Esophagus squamous epithelium (tissue), 5 donors: ENCODE data around the gene G0S2. TPM values are rescaled to one million over a fixed set of nuclear protein-coding genes. Genes with fewer than 3 reads are reported as not detected.
A peak's percentile ranks its signal among the peaks of the same experiment; 100 is the strongest.

ENCODE experiments used
- DNase-seq: peaks from one replicate; lab custom pipeline; 2025; lab: John Stamatoyannopoulos, UW
- H3K27ac ChIP-seq, 4 donors: fragments of 200-600 bp; sonication (generic); one replicate each; pipeline ENCODE4 v1.5.1; 2016 to 2019; ENCODE audit warnings: mild to moderate bottlenecking in 1 of 4
- H3K27me3 ChIP-seq, 4 donors: fragments of 200-600 bp; sonication (generic); 1 replicate in 3 of 4; 2 replicates in 1 of 4; pipeline versions ENCODE4 v1.5.1 to v1.6.0; 2017 to 2021; ENCODE audit warnings: antibody characterized with exemption in 1 of 4
- H3K36me3 ChIP-seq, 3 donors: fragments of 200-600 bp; sonication (generic); one replicate each; pipeline ENCODE4 v1.5.1; 2016 to 2019
- H3K4me1 ChIP-seq, 3 donors: fragments of 200-600 bp; sonication (generic); one replicate each; pipeline ENCODE4 v1.5.1; 2017 to 2019
- H3K4me3 ChIP-seq, 4 donors: fragments of 200-600 bp; sonication (generic); 1 replicate in 3 of 4; 2 replicates in 1 of 4; pipeline ENCODE4 v1.5.1; 2016 to 2019; ENCODE audit warnings: mild to moderate bottlenecking in 2 of 4, moderate library complexity in 1 of 4
- H3K9me3 ChIP-seq, 3 donors: fragments of 200-600 bp; sonication (generic); one replicate each; pipeline ENCODE4 v1.5.1; 2016 to 2019
- POLR2A ChIP-seq, 4 donors: fragments of 450-650 bp; IDR thresholded peaks; one replicate each; pipeline ENCODE4 v1.6.1; 2017; ENCODE audit warnings: antibody characterized with exemption in 4 of 4, mild to moderate bottlenecking in 4 of 4, moderate library complexity in 3 of 4
- WGBS, 2 donors: methylation state at CpG; one replicate each; pipeline ENCODE4 v1.1.5; 2018; 5-methylcytosine and 5-hydroxymethylcytosine counted together
- intact Hi-C: fragments of 100-400 bp; cut with DNase I; formaldehyde crosslinking; loops from one replicate; pipeline ENCODE4 v1.15.0; 2022
- total RNA-seq, 4 donors: library from RNA; depleted of rRNA; stranded (reverse); fragments of >200 nt; gene quantifications; one replicate each; pipeline ENCODE4 v1.1.0, GENCODE V29; 2016
- TF ChIP-seq, protein P1 (sequence below), 6 experiments: fragments of 450-650 bp in 4 of 6; fragments of 200-600 bp in 2 of 6; sonication (generic) in 2 of 6; IDR thresholded peaks; one replicate each; pipeline ENCODE4 v1.5.1; 2016 to 2019; ENCODE audit warnings: antibody characterized with exemption in 6 of 6, mild to moderate bottlenecking in 4 of 6, moderate library complexity in 4 of 6
- donor health status: DM: yes; HTN: yes; CAD: no.

The G0S2 gene
- total RNA-seq, 4 donors from 2014 or later: 6.7 to 25.2 (median 7.1) TPM

DNA sequence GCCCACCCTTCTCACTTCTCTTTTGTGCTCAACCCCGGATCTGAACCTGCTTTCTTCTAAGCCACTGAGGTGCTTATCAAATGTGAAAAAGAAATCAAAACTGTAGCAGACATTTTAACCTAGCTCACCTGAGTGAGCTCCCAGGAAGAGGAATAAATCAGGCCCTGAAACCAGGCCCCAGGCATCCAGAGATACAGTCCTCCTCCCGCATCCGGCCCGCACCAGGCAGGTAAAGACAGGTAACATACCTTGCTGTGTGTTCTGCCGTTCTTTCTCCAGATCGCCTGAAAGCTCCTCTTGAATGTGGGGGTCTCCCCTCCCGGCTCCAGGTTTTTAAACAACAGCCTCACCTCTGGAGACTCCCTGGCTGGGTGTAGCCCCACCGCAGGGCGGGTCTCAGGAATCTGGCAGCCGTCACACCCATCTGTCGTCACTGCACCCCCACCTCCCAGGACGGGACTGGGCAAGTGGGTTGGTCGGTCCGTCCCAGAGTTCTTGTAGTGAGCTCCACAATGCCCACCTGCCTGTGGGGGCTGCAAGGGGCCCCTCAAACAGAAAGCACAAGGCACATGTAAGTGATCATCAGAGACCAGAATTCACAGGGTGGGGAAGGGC, 23.0 kb upstream of the G0S2 start, which contains the start of gene LAMB3:
Gene LAMB3 (minus strand): TSS at position 305 of the 615 bp plus-strand sequence. CDS start 1,481 bp downstream, outside the sequence.
- Histone ChIP-seq H3K4me1 (peaks cover 32 to 100% (median 56%) of the 10 kb centered on the region in 3 donors), H3K27ac (peak within 1 kb of the TSS; percentile 79 to 90 (median 87)), H3K36me3 (no peaks in the 10 kb centered on the region), H3K4me3 (peak within 1 kb of the TSS; percentile 12 to 54 (median 34)), H3K27me3 (peaks cover 0 to 25% (median 0%) of the 10 kb centered on the region in 4 donors), H3K9me3 (no peaks in the 10 kb centered on the region)
- DNase-seq: no peak
- TF ChIP-seq, protein P1, sequence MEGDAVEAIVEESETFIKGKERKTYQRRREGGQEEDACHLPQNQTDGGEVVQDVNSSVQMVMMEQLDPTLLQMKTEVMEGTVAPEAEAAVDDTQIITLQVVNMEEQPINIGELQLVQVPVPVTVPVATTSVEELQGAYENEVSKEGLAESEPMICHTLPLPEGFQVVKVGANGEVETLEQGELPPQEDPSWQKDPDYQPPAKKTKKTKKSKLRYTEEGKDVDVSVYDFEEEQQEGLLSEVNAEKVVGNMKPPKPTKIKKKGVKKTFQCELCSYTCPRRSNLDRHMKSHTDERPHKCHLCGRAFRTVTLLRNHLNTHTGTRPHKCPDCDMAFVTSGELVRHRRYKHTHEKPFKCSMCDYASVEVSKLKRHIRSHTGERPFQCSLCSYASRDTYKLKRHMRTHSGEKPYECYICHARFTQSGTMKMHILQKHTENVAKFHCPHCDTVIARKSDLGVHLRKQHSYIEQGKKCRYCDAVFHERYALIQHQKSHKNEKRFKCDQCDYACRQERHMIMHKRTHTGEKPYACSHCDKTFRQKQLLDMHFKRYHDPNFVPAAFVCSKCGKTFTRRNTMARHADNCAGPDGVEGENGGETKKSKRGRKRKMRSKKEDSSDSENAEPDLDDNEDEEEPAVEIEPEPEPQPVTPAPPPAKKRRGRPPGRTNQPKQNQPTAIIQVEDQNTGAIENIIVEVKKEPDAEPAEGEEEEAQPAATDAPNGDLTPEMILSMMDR (IDR thresholded peaks at IDR 0.05): no peak
- TF ChIP-seq POLR2A (IDR thresholded peaks at IDR 0.05): peak in 2 of 4 donors; percentile 38 to 49
- intact Hi-C loops: no loop called here
- 37 to 61% methylated on average over 4 to 11 of the region's 14 CpGs for WGBS, 2 donors

DNA sequence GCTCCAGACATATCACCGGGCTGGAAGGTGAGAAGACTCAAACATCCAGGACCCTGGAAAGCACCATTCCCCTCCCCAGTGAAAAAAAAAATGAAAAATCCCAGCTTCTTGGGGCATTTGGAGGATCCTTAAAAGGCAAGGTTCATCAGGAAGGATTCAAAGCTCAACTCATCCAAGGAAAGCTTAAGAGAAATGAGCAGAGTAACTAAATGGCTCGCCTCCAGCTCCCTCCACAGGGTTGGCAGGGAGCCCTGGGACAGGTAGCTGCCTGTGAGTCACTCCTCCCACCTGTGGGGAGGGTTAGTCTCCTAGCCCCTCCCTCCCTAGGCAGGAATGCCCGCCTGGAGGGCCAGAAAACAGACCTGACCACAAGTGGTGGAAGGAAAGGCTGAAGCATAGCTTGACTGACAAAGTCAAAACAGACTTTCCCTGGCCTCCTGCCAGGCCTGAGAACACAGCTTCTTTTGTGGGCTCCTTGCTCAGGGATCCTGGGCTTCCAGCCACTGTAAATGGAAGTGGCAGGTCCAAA, 22.3 kb upstream of the G0S2 start:
- H3K4me1 ChIP-seq: peaks cover 33 to 100% (median 49%) of the 10 kb centered on the region in 3 donors
- intact Hi-C loops: no loop called here
- WGBS, 2 donors: 13 to 39% methylated on average over 2 of the region's 3 CpGs

DNA sequence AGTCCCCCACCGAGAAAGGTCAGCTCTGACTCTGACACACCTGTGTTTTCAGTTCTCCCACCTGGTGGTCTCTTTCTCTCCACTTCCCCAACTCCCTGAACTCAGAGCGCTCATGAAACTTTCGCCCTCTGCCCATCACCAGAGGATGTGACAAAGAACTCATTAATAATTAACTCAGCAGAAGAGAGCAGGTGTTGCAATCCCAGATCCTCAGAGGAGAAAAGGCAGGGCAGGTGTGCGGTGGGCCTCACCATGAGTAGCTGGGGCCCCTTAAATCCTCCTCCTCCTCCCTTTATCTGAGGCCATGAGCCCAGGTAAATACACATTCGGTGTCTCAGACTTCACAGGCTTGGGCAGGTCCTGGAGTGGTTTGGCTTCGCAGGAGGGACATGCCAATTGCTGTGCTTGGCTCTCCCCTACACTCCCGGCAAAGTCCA, 21.3 kb upstream of the G0S2 start:
- DNase-seq: no peak
- 68 to 75% methylated on average over 4 to 6 of the region's 7 CpGs for WGBS, 2 donors
- Histone ChIP-seq H3K9me3 (no peaks in the 10 kb centered on the region), H3K36me3 (no peaks in the 10 kb centered on the region), H3K27me3 (peaks cover 0 to 40% (median 0%) of the 10 kb centered on the region in 4 donors), H3K27ac (peak overlapping the region; percentile 17 to 90 (median 74)), H3K4me3 (no peak overlapping the region), H3K4me1 (peaks cover 32 to 100% (median 45%) of the 10 kb centered on the region in 3 donors)
- TF ChIP-seq POLR2A (IDR thresholded peaks at IDR 0.05): no peak
- intact Hi-C loops: no loop called here

More for the DNA sequence above, 22.3 kb upstream of the G0S2 start:
- Histone ChIP-seq H3K27me3 (peaks cover 0 to 30% (median 0%) of the 10 kb centered on the region in 4 donors), H3K27ac (peak overlapping the region; percentile 79 to 90 (median 87)), H3K4me3 (peak overlapping the region; percentile 12 to 54 (median 34)), H3K36me3 (no peaks in the 10 kb centered on the region), H3K9me3 (no peaks in the 10 kb centered on the region)
- no peak for TF ChIP-seq POLR2A (IDR thresholded peaks at IDR 0.05)
- TF ChIP-seq, protein P1 (IDR thresholded peaks at IDR 0.05): no peak
- DNase-seq: no peak

DNA sequence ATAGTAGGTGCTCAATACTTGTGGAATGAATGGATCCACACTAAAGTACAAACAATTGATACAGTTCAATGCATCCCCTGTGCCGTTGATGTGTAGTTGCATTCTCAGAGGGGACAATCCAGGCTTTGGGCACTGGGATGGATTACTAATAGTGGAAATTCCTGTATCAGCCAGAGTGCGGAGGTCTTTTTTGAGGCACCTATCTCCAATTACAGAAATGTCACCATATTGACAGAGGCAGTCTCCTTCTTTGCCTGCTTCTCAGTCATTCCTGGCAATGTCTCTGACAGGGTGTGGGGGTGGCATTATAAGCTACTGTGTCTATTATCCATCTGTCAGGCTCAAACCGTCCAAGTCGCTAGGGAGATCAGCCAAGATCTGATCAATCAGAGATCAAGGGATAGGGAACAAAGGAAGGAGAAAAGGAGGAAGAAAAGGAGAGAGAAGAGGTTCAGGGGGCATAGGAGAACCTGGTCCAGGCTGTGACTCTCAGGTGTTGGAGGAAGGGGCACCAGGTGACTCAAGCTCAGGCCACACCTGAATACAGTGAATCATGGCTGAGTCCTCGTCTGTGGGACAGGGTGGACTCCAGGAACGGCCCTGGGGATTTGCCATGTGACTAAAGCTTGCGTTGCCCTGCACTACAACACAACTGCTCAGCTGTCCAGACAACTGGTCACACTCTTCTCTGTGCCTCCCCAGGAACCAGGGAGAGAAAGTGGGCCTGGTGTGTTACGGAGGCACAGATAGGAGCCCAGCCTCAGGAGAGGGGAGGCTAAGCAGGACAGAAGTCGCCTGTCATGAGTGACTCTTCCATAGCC, 19.6 kb upstream of the G0S2 start:
- WGBS, 2 donors: 42 to 62% methylated on average over 8 to 9 of the region's 9 CpGs
- H3K9me3 ChIP-seq: no peaks in the 10 kb centered on the region
- no peaks in the 10 kb centered on the region for H3K36me3 ChIP-seq
- H3K4me1 ChIP-seq: peaks cover 25 to 100% (median 32%) of the 10 kb centered on the region in 3 donors
- peaks cover 0 to 42% (median 0%) of the 10 kb centered on the region in 4 donors for H3K27me3 ChIP-seq
- DNase-seq: no peak
- no peak overlapping the region for H3K4me3 ChIP-seq
- intact Hi-C loops: no loop called here
- peak overlapping the region in 1 of 4 donors; percentile 13 for H3K27ac ChIP-seq
- TF ChIP-seq POLR2A (IDR thresholded peaks at IDR 0.05): no peak
- TF ChIP-seq, protein P1 (IDR thresholded peaks at IDR 0.05): no peak

DNA sequence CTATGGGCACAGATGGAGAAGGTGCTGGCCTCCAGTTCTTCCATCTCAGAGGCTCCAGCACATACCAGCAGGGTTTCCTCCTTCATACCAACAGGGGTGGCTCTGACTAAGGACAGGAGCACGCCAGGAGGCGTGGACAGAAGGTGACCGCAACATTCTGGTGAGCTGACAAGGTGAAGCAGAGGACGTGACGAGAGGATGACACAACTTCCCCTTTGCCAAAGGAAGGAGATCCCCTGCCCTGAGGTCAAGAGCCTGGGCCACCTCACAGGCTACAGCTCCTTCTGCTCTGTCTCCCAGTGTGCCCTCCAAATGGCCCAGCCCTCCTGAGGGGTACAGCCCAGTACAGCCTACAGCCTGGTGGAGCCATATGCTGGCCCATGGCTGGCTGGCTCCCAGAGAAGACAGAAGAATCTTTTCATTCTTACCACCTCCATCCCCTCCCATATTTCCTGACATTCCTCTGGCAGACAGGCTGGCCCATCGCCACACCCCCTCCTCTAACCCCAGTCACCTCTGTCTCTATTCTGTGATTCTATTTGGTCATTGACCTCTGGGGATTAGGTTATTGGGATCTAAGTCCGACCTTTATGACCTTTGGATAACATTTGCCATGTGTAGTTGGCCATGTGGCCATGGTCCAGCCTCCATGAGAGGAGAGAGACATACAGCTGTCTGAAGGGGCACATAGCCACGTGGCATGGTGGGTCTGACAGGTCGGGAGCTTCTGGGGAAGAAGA, 17.9 kb upstream of the G0S2 start:
- intact Hi-C loops: no loop called here
- Histone ChIP-seq H3K36me3 (no peaks in the 10 kb centered on the region), H3K9me3 (no peaks in the 10 kb centered on the region), H3K27ac (peak overlapping the region in 3 of 4 donors; percentile 56 to 73 (median 67)), H3K27me3 (peaks cover 0 to 42% (median 0%) of the 10 kb centered on the region in 4 donors), H3K4me3 (no peak overlapping the region), H3K4me1 (peaks cover 13 to 83% (median 23%) of the 10 kb centered on the region in 3 donors)
- TF ChIP-seq, protein P1 (IDR thresholded peaks at IDR 0.05): no peak
- no peak for TF ChIP-seq POLR2A (IDR thresholded peaks at IDR 0.05)
- 38 to 39% methylated on average over 3 to 8 of the region's 9 CpGs for WGBS, 2 donors
- DNase-seq: no peak
